Activated naive CD4-positive, alpha-beta T cell treated with anti-CD3 and anti-CD28 coated beads for 36 hours (primary cell): ENCODE data around the gene EIF2A. TPM values are rescaled to one million over a fixed set of nuclear protein-coding genes. Genes with fewer than 3 reads are reported as not detected.
A peak's percentile ranks its signal among the peaks of the same experiment; 100 is the strongest.

Experiments
- CTCF ChIA-PET: fragments of 350-600 bp; sonication (Branson Sonifier 250); formaldehyde crosslinking; loops from one replicate; lab custom pipeline; 2021; ENCODE audit warnings: antibody characterized with exemption; lab: Charles Lee
- DNase-seq: peaks from one replicate; pipeline ENCODE4 v3.0.0-alpha.2; 2020
- H3K27ac Mint-ChIP-seq: one replicate; pipeline ENCODE4 v1.8.0; 2021; ENCODE audit warnings: mild to moderate bottlenecking, mixed read lengths
- H3K27me3 Mint-ChIP-seq: one replicate; pipeline ENCODE4 v1.8.0; 2021; ENCODE audit warnings: low read depth, mixed read lengths
- H3K36me3 Mint-ChIP-seq: one replicate; pipeline ENCODE4 v1.8.0; 2021; ENCODE audit warnings: low read depth, mixed read lengths
- H3K4me1 Mint-ChIP-seq: one replicate; pipeline ENCODE4 v1.8.0; 2021; ENCODE audit warnings: low read depth, mixed read lengths
- H3K4me3 Mint-ChIP-seq: one replicate; pipeline ENCODE4 v1.8.0; 2021; ENCODE audit warnings: mild to moderate bottlenecking, moderate library complexity, mixed read lengths
- H3K9me3 Mint-ChIP-seq: one replicate; pipeline ENCODE4 v1.8.0; 2021; ENCODE audit warnings: mixed read lengths
- intact Hi-C: fragments of 100-400 bp; cut with micrococcal nuclease; formaldehyde crosslinking; loops from one replicate; pipeline ENCODE4 v1.15.1; 2023
- total RNA-seq, 2 experiments: library from RNA; stranded (reverse); gene quantifications; one replicate each; pipeline ENCODE4 v1.2.3, GENCODE V29; 2021

The EIF2A gene
- total RNA-seq, 2 experiments from 2014 or later = 133 to 135 TPM

GRCh38 chr3:150623945-150624344 is 77.4 kb downstream of the EIF2A start:
- no peaks in the 10 kb centered on the region for H3K27me3 Mint-ChIP-seq
- H3K4me1 Mint-ChIP-seq = peaks cover 26% of the 10 kb centered on the region
- no peak for DNase-seq
- no peaks in the 10 kb centered on the region for H3K9me3 Mint-ChIP-seq
- H3K27ac Mint-ChIP-seq = peak overlapping the region; percentile 9
- peaks cover 26% of the 10 kb centered on the region for H3K36me3 Mint-ChIP-seq
- CTCF ChIA-PET = interaction anchor here (0.6 kb wide), 1 partner anchor 22 kb away, joined by 3 read pairs; no protein-coding TSS in a partner anchor
- intact Hi-C loops = no loop called here
- no peak overlapping the region for H3K4me3 Mint-ChIP-seq

DNA sequence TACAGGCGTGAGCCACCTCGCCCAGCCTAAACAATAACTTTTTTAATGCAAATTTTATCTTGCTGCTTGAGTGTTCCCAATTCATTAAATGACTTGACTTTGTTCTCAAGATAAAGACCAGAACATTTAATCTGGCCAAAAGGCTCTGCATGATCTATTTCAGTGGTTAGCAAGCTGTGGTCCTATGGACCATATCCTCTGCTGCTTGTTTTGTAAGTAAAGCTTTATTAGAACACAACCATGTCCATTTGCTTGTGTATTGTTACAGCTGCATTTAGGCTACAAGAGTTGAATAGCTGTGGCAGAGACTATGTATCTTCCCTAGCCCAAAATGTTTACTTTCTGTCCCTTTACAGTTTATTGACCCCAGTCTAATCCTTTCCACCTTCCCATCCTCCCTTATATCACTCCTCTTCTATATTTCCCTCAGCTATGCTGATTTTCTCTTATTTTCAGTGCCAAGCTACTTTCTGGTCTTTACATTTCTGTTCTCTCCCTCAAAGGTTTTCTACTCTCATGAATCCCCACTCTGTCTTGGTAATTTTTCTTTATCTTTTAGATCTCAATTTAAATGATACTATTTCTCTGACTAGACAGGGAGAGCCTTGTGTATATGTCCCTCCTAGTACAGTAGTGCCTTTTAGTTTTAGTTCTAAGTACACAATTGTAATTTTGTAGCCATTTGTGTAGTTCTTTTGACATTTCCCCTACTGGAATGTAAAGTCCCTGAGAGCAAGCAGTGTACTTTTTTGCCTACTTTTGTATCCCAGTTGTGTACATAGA is 79.8 kb downstream of the EIF2A start:
- intact Hi-C loops = no loop called here
- Mint-ChIP-seq H3K27ac (peak overlapping the region; percentile 37), H3K4me3 (no peak overlapping the region), H3K4me1 (peaks cover 9% of the 10 kb centered on the region), H3K9me3 (no peaks in the 10 kb centered on the region), H3K36me3 (peaks cover 28% of the 10 kb centered on the region), H3K27me3 (no peaks in the 10 kb centered on the region)
- DNase-seq = no peak
- CTCF ChIA-PET = no interaction called here

DNA sequence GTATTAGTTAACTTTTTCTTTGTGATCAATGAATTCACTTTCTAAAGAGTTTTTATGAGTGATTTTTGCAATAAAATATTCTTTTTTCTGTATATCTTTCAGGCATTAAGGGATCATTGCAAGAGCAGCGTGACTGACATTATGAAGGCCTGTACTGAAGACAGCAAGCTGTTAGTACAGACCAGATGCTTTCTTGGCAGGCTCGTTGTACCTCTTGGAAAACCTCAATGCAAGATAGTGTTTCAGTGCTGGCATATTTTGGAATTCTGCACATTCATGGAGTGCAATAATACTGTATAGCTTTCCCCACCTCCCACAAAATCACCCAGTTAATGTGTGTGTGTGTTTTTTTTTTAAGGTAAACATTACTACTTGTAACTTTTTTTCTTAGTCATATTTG is 81.0 kb downstream of the EIF2A start:
- no peaks in the 10 kb centered on the region for H3K9me3 Mint-ChIP-seq
- no peak for DNase-seq
- no peaks in the 10 kb centered on the region for H3K27me3 Mint-ChIP-seq
- intact Hi-C loops = no loop called here
- CTCF ChIA-PET = no interaction called here
- no peak overlapping the region for H3K27ac Mint-ChIP-seq
- H3K4me1 Mint-ChIP-seq = no peaks in the 10 kb centered on the region
- H3K36me3 Mint-ChIP-seq = peaks cover 25% of the 10 kb centered on the region
- no peak overlapping the region for H3K4me3 Mint-ChIP-seq

DNA sequence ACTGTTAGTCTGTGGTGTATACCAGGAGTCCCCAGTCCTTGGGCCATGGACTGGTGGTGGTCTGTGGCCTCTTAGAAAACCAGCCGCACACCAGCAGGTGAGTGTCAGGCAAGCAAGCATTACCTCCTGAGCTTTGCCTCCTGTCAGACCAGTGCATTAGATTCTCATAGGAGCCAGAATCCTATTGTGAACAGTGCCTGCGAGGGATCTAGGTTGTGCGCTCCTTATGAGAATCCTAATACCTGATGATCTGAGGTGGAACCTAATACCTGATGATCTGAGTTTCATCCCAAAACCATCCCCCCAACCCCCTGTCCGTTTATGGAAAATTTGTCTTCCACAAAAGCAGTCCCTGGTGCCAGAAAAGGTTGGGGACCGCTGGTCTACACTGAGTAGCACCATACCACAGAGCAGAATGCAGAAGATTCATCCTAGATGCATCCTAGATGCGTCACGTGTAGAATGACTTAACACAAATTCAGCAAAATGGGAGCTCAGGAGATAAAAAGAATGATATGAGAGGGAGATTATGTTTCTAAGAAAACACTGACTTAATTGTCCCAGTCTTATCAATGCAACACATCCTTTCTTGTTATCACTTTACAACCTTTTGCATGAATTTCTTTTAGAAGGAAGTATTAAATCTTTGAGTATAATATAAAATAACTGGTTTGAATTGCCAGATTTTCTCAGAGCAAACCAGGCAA is 85.1 kb downstream of the EIF2A start:
- Mint-ChIP-seq H3K27me3 (no peaks in the 10 kb centered on the region), H3K4me3 (no peak overlapping the region), H3K4me1 (peaks cover 28% of the 10 kb centered on the region), H3K9me3 (no peaks in the 10 kb centered on the region), H3K27ac (no peak overlapping the region), H3K36me3 (peaks cover 10% of the 10 kb centered on the region)
- no peak for DNase-seq
- intact Hi-C loops = no loop called here
- CTCF ChIA-PET = no interaction called here

DNA sequence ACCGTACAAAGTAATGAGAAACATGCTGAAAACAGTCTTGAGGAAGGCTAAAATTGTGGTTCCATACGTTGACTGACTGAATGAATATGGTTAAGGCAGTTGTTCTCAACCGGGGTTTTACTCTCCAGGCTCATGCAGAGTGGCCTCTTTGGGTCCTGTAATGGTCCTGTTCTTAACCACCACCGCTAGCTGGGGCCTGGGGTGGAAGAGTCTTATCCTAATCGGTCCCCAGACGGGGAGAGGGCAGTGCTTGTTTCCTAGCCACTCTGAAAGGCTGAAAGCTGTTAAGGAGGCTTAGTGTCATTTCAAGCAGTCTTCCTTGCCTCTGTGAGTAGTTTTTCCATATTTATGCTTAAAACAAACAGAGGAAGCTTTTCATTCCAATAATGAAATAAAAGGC is 88.5 kb downstream of the EIF2A start:
- no peaks in the 10 kb centered on the region for H3K9me3 Mint-ChIP-seq
- H3K27ac Mint-ChIP-seq = no peak overlapping the region
- H3K27me3 Mint-ChIP-seq = no peaks in the 10 kb centered on the region
- intact Hi-C loops = no loop called here
- H3K36me3 Mint-ChIP-seq = peaks cover 4% of the 10 kb centered on the region
- H3K4me3 Mint-ChIP-seq = no peak overlapping the region
- CTCF ChIA-PET = interaction anchor here (1.1 kb wide), 1 partner anchor 42 kb away, joined by 6 read pairs; no protein-coding TSS in a partner anchor
- H3K4me1 Mint-ChIP-seq = peaks cover 28% of the 10 kb centered on the region
- DNase-seq = no peak

- Mint-ChIP-seq H3K36me3 (peaks cover 3% of the 10 kb centered on the region), H3K27me3 (no peaks in the 10 kb centered on the region), H3K4me3 (no peak overlapping the region), H3K9me3 (no peaks in the 10 kb centered on the region), H3K27ac (no peak overlapping the region), H3K4me1 (peaks cover 28% of the 10 kb centered on the region)
- no peak for DNase-seq
- intact Hi-C loops = no loop called here
- CTCF ChIA-PET = interaction anchor here (0.7 to 1.1 kb wide), 2 partner anchors 41 to 98 kb away, joined by 3 to 6 read pairs; no protein-coding TSS in a partner anchor
Observed at GRCh38 chr3:150635526-150635925, 88.9 kb downstream of the EIF2A start.

Other genes with a start within 250 kb of the EIF2A start
- 10 to 100 TPM; 13.0 to 13.7 TPM for gene TSC22D2, start 138.5 kb upstream of the EIF2A start, total RNA-seq
- gene SERP1, start 291 bp upstream of the EIF2A start, total RNA-seq = 100 to 1,000 TPM in 1 of 2 experiments, 10 to 100 TPM in 1; 95.9 to 105 TPM
- 10 to 100 TPM; 68.4 to 71.2 TPM for gene SELENOT, start 56.5 kb downstream of the EIF2A start, total RNA-seq
- gene ERICH6, start 157.1 kb downstream of the EIF2A start, total RNA-seq = not detected
- 10 to 100 TPM; 67.1 to 68.8 TPM for gene SIAH2, start 216.4 kb downstream of the EIF2A start, total RNA-seq